PFSK-1 (cell line): Measurements from ENCODE around the gene TMED8.

Source experiments
- FOXP2 ChIP-seq: optimal IDR thresholded peaks from 2 replicates; pipeline ENCODE3; 2011; ENCODE audit warnings: borderline replicate concordance, control low read depth, inconsistent platforms; ENCODE audit not compliant: insufficient read depth; ENCODE audit errors: extremely low read length, extremely low read depth
- POLR2AphosphoS5 ChIP-seq: IDR thresholded peaks from 2 replicates; pipeline ENCODE4 v1.6.1; 2012; ENCODE audit warnings: low read depth, mild to moderate bottlenecking, control low read depth, low read length, moderate library complexity
- REST ChIP-seq, 2 experiments: IDR thresholded peaks; 2 replicates each; pipeline versions ENCODE4 v1.6.1 to v1.8.0; 2011 to 2012; ENCODE audit warnings: low read depth in 2 of 2, low read length in 2 of 2, control low read depth in 1 of 2, inconsistent platforms in 1 of 2, mild to moderate bottlenecking in 1 of 2, moderate library complexity in 1 of 2; ENCODE audit not compliant: insufficient read depth in 1 of 2
- SIN3A ChIP-seq: IDR thresholded peaks from 2 replicates; pipeline ENCODE4 v1.6.1; 2012; ENCODE audit warnings: mild to moderate bottlenecking, low read length, moderate library complexity, borderline replicate concordance; ENCODE audit not compliant: insufficient read depth
- TAF1 ChIP-seq: IDR thresholded peaks from 2 replicates; pipeline ENCODE4 v1.6.1; 2012; ENCODE audit warnings: low read length, control low read depth, borderline replicate concordance; ENCODE audit not compliant: insufficient read depth

Gene TMED8

GRCh38 chr14:77339407-77339806, 37.5 kb downstream of the TMED8 start:
- no peak for TF ChIP-seq REST (IDR thresholded peaks at IDR 0.05; ENCODE audit: insufficient read depth in 1 of 2, low read depth in 2 of 2, low read length in 2 of 2)
- no peak for TF ChIP-seq FOXP2
- TF ChIP-seq TAF1: no peak
- no peak for TF ChIP-seq SIN3A
- TF ChIP-seq POLR2AphosphoS5: no peak

- TF ChIP-seq FOXP2 (no peak), POLR2AphosphoS5 (no peak), TAF1 (no peak), SIN3A (no peak), REST (IDR thresholded peaks at IDR 0.05; ENCODE audit: insufficient read depth in 1 of 2, low read depth in 2 of 2, low read length in 2 of 2) (no peak)
Observed at GRCh38 chr14:77338302-77338701, 38.6 kb downstream of the TMED8 start.

DNA sequence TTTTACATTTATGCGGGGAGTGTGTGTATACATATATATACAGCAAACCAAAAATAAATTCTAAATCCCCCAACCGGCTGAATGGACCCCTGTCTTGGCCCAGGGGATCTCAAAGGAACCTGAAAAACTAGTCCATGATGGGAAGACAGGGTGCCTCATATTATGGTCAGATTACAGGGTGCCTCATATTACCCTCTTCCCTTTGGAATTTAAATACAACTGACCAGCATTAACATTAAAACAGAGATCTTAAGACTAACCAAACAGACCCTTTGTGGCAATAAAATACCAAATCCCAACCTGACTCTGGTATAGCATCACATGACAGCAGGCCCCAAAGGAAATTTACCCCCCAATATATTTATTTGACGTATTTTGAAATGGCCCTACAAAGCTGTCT, 39.0 kb downstream of the TMED8 start:
- TF ChIP-seq FOXP2: no peak
- TF ChIP-seq POLR2AphosphoS5: no peak
- TF ChIP-seq SIN3A: no peak

GRCh38 chr14:77335576-77335975, 41.3 kb downstream of the TMED8 start:
- no peak for TF ChIP-seq TAF1
- no peak for TF ChIP-seq SIN3A
- TF ChIP-seq FOXP2: no peak
- TF ChIP-seq POLR2AphosphoS5: no peak
- no peak for TF ChIP-seq REST (IDR thresholded peaks at IDR 0.05; ENCODE audit: insufficient read depth in 1 of 2, low read depth in 2 of 2, low read length in 2 of 2)

GRCh38 chr14:77329872-77330271, 47.0 kb downstream of the TMED8 start:
- no peak for TF ChIP-seq POLR2AphosphoS5
- no peak for TF ChIP-seq FOXP2
- no peak for TF ChIP-seq REST (IDR thresholded peaks at IDR 0.05; ENCODE audit: insufficient read depth in 1 of 2, low read depth in 2 of 2, low read length in 2 of 2)
- no peak for TF ChIP-seq SIN3A
- TF ChIP-seq TAF1: no peak

GRCh38 chr14:77327111-77327510, 49.8 kb downstream of the TMED8 start:
- TF ChIP-seq SIN3A (no peak), FOXP2 (no peak), POLR2AphosphoS5 (no peak), TAF1 (no peak)
